HepG2 (cell line): Measurements from ENCODE around the gene EGFL8. TPM values are rescaled to one million over a fixed set of nuclear protein-coding genes. Genes with fewer than 3 reads are reported as not detected.

Experiments
- ATM ChIP-seq: fragments of 450-650 bp; IDR thresholded peaks from 2 replicates; pipeline ENCODE4 v1.7.1; 2017; ENCODE audit warnings: mild to moderate bottlenecking, borderline replicate concordance
- CEBPZ ChIP-seq: IDR thresholded peaks from 2 replicates; pipeline ENCODE4 v1.6.1; 2012; ENCODE audit warnings: low read length, improper control_type of control experiment
- CSRNP1 ChIP-seq: sonication (generic); formaldehyde crosslinking; IDR thresholded peaks from 2 replicates; pipeline ENCODE4 v1.8.1; 2023; ENCODE audit warnings: mild to moderate bottlenecking, missing genetic modification reagents
- FOXJ3 ChIP-seq: sonication (generic); formaldehyde crosslinking; IDR thresholded peaks from 2 replicates; pipeline ENCODE4 v1.4.0; 2020; ENCODE audit warnings: missing genetic modification reagents, mild to moderate bottlenecking, borderline replicate concordance
- MXD3 ChIP-seq: IDR thresholded peaks from 2 replicates; pipeline ENCODE4 v1.6.1; 2016; ENCODE audit warnings: mild to moderate bottlenecking, missing biosample characterization, missing genetic modification reagents
- PAWR ChIP-seq: sonication (generic); formaldehyde crosslinking; IDR thresholded peaks from 2 replicates; pipeline ENCODE4 v1.4.0; 2020; ENCODE audit warnings: missing genetic modification reagents, mild to moderate bottlenecking, borderline replicate concordance
- RCOR2 ChIP-seq: IDR thresholded peaks from 2 replicates; pipeline ENCODE4 v1.6.1; 2016; ENCODE audit warnings: missing biosample characterization, missing genetic modification reagents
- SAP130 ChIP-seq: IDR thresholded peaks from 2 replicates; pipeline ENCODE4 v1.6.1; 2016; ENCODE audit warnings: low read depth
- TBX2 ChIP-seq: sonication (generic); formaldehyde crosslinking; IDR thresholded peaks from 2 replicates; pipeline ENCODE4 v1.5.0; 2020; ENCODE audit warnings: missing genetic modification reagents, mild to moderate bottlenecking, borderline replicate concordance
- TERF1 ChIP-seq: sonication (generic); formaldehyde crosslinking; IDR thresholded peaks from 2 replicates; pipeline ENCODE4 v1.8.0; 2022; ENCODE audit warnings: mild to moderate bottlenecking, missing genetic modification reagents, moderate library complexity
- THAP9 ChIP-seq: sonication (generic); formaldehyde crosslinking; IDR thresholded peaks from 2 replicates; pipeline ENCODE4; 2020; ENCODE audit warnings: missing genetic modification reagents, mild to moderate bottlenecking, borderline replicate concordance
- ZNF7 ChIP-seq: IDR thresholded peaks from 2 replicates; pipeline ENCODE4 v1.6.1; 2016; ENCODE audit warnings: missing biosample characterization, missing genetic modification reagents
- ZNF841 ChIP-seq: sonication (generic); formaldehyde crosslinking; IDR thresholded peaks from 2 replicates; pipeline ENCODE4 v1.8.1; 2023; ENCODE audit warnings: missing genetic modification reagents, borderline replicate concordance
- ZUFSP ChIP-seq: sonication (generic); formaldehyde crosslinking; IDR thresholded peaks from 2 replicates; pipeline ENCODE4 v1.9.0; 2021; ENCODE audit warnings: missing genetic modification reagents, mild to moderate bottlenecking, borderline replicate concordance
- polyA plus RNA-seq, 8 experiments: library from polyadenylated mRNA; depleted of rRNA in 3 of 8; stranded (reverse) in 7 of 8; unstranded in 1 of 8; fragments of >200 nt; fragmentation: Illumina TruSeq in 4 of 8; extraction: Trizol in 4 of 8; gene quantifications; 2 replicates each; pipeline versions ENCODE4 v1.2.1 to v1.2.3, GENCODE V29; 2011 to 2016; ENCODE audit warnings: low read depth in 4 of 8, missing spikeins in 1 of 8, mixed read lengths in 1 of 8; ENCODE audit not compliant: insufficient read depth in 1 of 8
- total RNA-seq, 5 experiments: library from RNA; depleted of rRNA; stranded (reverse); fragments of >200 nt; fragmentation: Illumina TruSeq; extraction: Trizol; gene quantifications; 2 replicates each; pipeline ENCODE4 v1.2.3, GENCODE V29; 2016; ENCODE audit warnings: low read depth in 1 of 5

The EGFL8 gene
- total and polyA plus RNA-seq, 2 of the 13 experiments (the other 11 are each of a cell fraction or from before 2014, with no cell fraction given): 10.0 to 11.5 TPM

- TF ChIP-seq CSRNP1 (CRISPR knock-in tag): peak; percentile 0; the same call in 1 of the 2 replicates
- peak; percentile 59 for TF ChIP-seq SAP130
- no peak for TF ChIP-seq CEBPZ
- TF ChIP-seq FOXJ3 (CRISPR knock-in tag): no peak; the same call in none of the 2 replicates
- TF ChIP-seq PAWR (CRISPR knock-in tag): 0 out of 2 replicates have a peak, but pooled peaks have one; percentile 38
- TF ChIP-seq ZNF7 (CRISPR knock-in tag): no peak
- no peak for TF ChIP-seq RCOR2 (CRISPR knock-in tag)
- no peak for TF ChIP-seq ZNF841 (CRISPR knock-in tag)
- TF ChIP-seq MXD3 (CRISPR knock-in tag): peak; percentile 89
- TF ChIP-seq TBX2 (CRISPR knock-in tag): peak; percentile 81
- TF ChIP-seq ATM: no peak
- TF ChIP-seq TERF1 (CRISPR knock-in tag): no peak
- peak; percentile 70 for TF ChIP-seq THAP9
- TF ChIP-seq ZUFSP: no peak
These were observed 31.7 kb downstream of the EGFL8 start (continued) for GRCh38 chr6:32195902-32196681.
